ENCODE measurements around the gene POLD4.

POLD4 gene

GRCh38 chr11:67351275-67352005 is 1.9 kb downstream of the POLD4 start:
- no peak overlapping the region for H3K4me3 ChIP-seq (replicated peaks; ENCODE audit: low read depth, low read length)
- DNase-seq (ENCODE audit: extremely low read depth, low read depth) = no peak
- TF ChIP-seq CTCF (IDR thresholded peaks at IDR 0.05; ENCODE audit: low read depth, low read length, missing control alignments) = peak; percentile 96

- no peak for DNase-seq (ENCODE audit: extremely low read depth, low read depth)
- no peak for TF ChIP-seq CTCF (IDR thresholded peaks at IDR 0.05; ENCODE audit: low read depth, low read length, missing control alignments)
- H3K4me3 ChIP-seq (replicated peaks; ENCODE audit: low read depth, low read length) = no peak overlapping the region
Observed at GRCh38 chr11:67349928-67350465, 3.3 kb downstream of the POLD4 start.

GRCh38 chr11:67349457-67349856 is 3.9 kb downstream of the POLD4 start:
- H3K4me3 ChIP-seq (replicated peaks; ENCODE audit: low read depth, low read length) = no peak overlapping the region
- no peak for TF ChIP-seq CTCF (IDR thresholded peaks at IDR 0.05; ENCODE audit: low read depth, low read length, missing control alignments)
- no peak for DNase-seq (ENCODE audit: extremely low read depth, low read depth)

- no peak for DNase-seq (ENCODE audit: extremely low read depth, low read depth)
- no peak for TF ChIP-seq CTCF (IDR thresholded peaks at IDR 0.05; ENCODE audit: low read depth, low read length, missing control alignments)
- H3K4me3 ChIP-seq (replicated peaks; ENCODE audit: low read depth, low read length) = no peak overlapping the region
Observed at GRCh38 chr11:67349036-67349435, 4.3 kb downstream of the POLD4 start.

GRCh38 chr11:67347964-67348749 is 5.2 kb downstream of the POLD4 start:
- peak overlapping the region; percentile 10; the same call in 1 of the 2 replicates for H3K4me3 ChIP-seq (replicated peaks; ENCODE audit: low read depth, low read length)
- DNase-seq (ENCODE audit: extremely low read depth, low read depth) = peak; percentile 81

More at GRCh38 chr11:67347964-67348749, 5.2 kb downstream of the POLD4 start:
- TF ChIP-seq CTCF (IDR thresholded peaks at IDR 0.05; ENCODE audit: low read depth, low read length, missing control alignments) = no peak

Data from HFF-Myc (cell line).